GM12864 (cell line): ENCODE measurements around the gene HDDC3.

Experiments used
- DNase-seq: peaks from one replicate; pipeline ENCODE4 v3.0.0-alpha.2; 2011; ENCODE audit warnings: low read depth
- H3K4me3 ChIP-seq: 2 replicates; pipeline ENCODE4 v1.5.1; 2011; ENCODE audit warnings: mild to moderate bottlenecking, low read depth, low read length, control low read depth
- TF ChIP-seq, protein P1 (sequence below): IDR thresholded peaks from 2 replicates; pipeline ENCODE4 v1.5.1; 2011; ENCODE audit warnings: low read depth, mild to moderate bottlenecking, moderate library complexity, low read length, control low read depth, inconsistent platforms; ENCODE audit errors: missing control alignments

HDDC3 gene

DNA sequence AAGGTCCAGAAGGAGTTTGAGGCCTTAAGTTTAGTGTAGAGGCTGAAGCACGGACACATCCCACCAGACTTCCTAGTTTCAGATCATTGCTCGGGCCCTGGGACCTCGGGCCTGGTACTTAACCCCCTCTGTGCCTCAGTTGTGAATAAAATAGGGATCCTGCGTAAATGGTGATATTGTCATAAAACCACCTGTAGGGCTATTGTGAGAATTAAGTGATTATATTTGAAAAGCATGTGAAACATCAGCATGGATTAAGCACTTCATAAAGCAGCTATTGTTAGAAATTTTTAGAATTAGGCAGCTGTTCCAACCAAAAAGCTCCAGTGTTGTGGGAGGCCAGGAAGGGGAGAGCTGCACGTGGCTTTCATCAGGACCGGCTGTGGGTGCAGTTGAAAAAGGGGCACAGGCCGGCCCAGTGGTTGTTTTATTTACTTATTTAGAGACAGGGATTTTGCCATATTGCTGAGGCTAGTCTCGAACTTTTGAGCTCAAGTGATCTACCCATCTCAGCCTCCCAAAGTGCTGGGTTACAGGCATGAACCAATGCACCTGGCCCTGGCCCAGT lies 26.8 kb upstream of the HDDC3 start:
- DNase-seq = no peak
- TF ChIP-seq, protein P1, sequence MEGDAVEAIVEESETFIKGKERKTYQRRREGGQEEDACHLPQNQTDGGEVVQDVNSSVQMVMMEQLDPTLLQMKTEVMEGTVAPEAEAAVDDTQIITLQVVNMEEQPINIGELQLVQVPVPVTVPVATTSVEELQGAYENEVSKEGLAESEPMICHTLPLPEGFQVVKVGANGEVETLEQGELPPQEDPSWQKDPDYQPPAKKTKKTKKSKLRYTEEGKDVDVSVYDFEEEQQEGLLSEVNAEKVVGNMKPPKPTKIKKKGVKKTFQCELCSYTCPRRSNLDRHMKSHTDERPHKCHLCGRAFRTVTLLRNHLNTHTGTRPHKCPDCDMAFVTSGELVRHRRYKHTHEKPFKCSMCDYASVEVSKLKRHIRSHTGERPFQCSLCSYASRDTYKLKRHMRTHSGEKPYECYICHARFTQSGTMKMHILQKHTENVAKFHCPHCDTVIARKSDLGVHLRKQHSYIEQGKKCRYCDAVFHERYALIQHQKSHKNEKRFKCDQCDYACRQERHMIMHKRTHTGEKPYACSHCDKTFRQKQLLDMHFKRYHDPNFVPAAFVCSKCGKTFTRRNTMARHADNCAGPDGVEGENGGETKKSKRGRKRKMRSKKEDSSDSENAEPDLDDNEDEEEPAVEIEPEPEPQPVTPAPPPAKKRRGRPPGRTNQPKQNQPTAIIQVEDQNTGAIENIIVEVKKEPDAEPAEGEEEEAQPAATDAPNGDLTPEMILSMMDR = no peak
- no peak overlapping the region for H3K4me3 ChIP-seq

DNA sequence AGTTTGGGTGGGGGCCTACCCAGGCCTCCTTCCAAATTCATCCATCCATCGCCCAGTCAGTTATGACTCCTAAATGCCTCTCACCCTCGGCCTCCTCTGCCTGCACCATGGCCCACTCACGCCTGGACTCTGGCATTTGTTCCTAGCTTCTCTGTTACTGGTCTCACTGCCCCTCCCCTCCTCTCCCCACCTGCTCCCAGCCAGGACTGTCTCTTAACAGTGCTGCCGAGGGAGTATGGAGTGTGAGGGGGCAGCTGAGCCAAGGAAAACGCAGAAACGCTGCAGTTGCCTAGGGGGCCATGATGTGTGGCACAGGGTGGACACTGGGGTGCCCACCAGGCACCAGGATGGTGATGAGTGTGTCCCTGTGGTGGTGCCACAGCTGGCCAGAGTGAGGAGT lies 25.4 kb upstream of the HDDC3 start:
- TF ChIP-seq, protein P1 = no peak
- no peak overlapping the region for H3K4me3 ChIP-seq
- DNase-seq = no peak

DNA sequence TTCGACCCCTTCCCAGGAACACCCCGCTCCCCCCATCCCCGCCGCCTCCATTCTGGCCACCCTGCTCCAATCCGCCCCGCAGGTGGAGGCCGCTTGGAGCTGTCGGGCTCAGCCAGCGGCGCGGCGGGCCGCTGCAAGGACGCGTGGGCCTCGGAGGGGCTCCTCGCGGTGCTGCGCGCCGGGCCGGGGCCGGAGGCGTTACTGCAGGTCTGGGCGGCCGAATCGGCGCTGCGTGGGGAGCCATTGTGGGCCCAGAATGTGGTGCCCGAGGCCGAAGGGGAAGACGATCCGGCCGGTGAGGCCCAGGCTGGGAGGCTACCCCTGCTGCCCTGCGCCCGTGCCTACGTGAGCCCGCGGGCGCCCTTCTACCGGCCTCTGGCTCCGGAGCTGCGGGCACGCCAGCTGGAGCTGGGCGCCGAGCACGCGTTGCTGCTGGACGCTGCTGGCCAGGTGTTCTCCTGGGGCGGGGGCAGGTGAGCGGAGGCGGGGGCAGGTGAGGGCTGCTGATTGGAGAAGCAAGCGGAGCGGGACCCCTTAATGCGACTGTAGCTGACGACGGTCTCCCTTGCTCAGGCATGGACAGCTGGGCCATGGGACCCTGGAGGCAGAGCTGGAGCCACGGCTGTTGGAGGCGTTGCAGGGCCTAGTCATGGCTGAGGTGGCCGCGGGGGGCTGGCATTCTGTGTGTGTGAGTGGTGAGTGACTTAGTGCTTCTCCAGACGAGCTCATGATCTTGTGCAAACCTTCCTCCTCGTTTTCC lies 24.9 kb upstream of the HDDC3 start:
- TF ChIP-seq, protein P1 = no peak
- H3K4me3 ChIP-seq = peak overlapping the region; percentile 96
- DNase-seq = no peak

DNA sequence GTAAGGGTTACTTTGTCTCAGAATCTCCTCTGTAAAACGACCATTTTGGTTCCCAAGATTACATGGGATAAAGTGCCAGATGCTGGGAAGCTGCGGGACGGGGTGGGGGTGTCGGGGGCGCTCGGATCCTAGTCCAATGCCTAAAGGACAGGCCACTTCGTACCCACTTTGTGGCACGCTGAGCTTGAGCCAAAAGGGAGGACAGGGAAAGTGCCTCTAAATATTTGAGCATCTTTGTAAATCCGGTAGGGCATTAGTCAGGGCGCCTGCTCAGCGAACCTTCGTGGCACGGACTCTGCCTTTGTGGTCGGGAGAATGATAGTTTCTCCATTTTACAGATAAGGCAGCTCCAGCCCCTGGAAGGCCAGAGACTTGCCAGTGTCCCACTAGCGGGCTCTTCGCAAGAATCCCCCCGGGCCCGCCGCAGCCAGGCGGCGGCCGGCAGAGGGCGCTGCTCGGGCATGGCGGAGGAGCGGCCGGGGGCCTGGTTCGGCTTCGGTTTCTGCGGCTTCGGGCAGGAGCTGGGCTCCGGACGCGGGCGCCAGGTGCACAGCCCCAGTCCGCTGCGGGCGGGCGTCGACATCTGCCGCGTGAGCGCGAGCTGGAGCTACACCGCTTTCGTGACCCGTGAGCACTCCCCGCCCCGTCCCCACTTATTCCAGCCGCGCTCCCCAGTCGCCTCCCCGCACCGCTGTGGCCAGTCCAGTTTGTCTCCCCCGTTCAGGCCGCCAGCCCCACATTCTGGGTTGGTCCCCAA lies 24.1 kb upstream of the HDDC3 start:
- TF ChIP-seq, protein P1 = peak; percentile 93
- DNase-seq = no peak
- H3K4me3 ChIP-seq = peak overlapping the region; percentile 96

DNA sequence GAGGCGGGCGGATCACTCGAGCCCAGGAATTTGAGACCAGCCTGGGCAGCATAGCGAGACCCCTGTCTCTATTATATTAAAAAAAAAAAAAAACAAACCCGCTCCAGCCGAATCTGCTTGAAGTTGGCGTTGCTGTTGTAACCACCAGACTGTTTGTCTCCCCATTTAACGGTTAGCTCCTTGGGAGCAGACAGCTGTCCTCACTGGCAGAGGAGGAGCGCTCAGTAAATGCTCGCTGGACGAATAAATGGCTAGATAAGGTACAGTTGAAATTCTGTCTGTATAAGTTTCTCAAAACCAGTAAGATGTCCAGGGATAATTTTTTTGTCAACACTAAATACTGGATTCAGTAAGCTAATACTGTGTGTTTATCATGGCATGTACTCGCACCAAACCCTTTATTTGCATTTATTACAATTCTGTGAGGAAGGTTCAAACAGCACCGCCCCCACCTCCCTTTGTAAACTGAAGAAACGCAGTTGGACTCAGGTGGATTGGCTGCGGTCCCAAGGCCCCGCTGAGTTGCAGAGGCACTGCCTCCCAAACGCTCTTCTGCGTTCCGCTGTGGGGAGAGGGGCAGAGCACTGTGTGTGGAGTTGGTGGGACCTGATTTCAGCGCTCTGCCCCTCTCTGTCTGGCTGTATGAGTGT lies 23.4 kb upstream of the HDDC3 start:
- peak overlapping the region; percentile 96 for H3K4me3 ChIP-seq
- DNase-seq = no peak
- TF ChIP-seq, protein P1 = no peak

DNA sequence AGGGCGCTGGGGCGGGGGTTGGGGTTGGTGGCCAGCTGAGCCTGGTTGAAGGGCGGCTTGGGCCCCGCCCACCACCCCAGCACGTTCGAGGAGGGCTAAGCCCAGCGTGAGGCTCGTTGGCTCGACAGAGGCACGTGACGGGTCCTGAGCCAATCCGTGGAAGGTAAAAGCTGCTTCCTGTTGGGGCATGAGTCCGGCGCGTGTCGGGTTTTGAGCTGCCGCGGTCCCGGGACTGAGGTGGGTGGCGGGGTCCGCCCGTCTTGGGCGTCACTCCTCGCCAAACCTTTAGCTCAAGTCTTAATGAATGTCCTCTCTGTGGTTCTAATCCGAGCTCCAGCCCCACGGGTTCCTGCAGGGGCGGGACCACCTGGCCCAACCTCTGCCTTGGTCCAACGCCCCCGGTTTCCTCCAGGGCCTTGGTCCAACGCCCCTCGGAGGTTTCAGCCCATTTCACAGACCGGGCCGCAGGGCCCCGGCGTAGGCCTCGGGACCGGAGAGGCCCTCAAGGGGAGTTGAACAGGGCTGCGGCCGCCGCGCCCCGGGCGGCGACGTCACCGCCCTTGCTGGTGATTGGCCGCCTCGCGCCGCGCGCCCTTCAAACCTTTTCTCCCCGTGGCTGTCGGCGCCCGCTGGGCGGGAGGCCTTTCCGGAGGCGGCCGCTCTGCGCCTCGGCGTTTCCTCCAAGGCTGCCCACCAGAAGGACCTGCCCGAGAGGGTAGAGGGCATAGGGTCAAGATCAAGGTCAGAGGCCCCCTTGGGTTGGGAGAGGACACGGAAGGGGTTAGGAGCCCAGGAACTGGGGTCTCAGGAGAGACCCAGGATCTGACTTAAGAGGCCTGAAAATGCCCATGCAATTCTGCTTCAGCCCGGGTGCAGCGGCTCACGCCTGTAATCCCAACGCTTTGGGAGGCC lies 22.6 kb upstream of the HDDC3 start, which contains the start of gene RCCD1:
TSS of gene RCCD1 (plus strand) at position 173 of the 912 bp plus-strand sequence. CDS start 1,851 bp downstream, outside the sequence.
- TF ChIP-seq, protein P1 = no peak
- H3K4me3 ChIP-seq = peak within 1 kb of the TSS; percentile 96
- peak; percentile 89 for DNase-seq
